HEK293 (cell line): Measurements from ENCODE around the gene SYCN.

Experiments
- ZFP3 ChIP-seq: fragments of 450-650 bp; formaldehyde crosslinking; IDR thresholded peaks from 2 replicates; pipeline ENCODE4 v1.5.1; 2016; ENCODE audit warnings: low read depth, missing biosample characterization, missing genetic modification characterization
- ZNF311 ChIP-seq: fragments of 450-650 bp; formaldehyde crosslinking; IDR thresholded peaks from 2 replicates; pipeline ENCODE4 v1.5.1; 2017; ENCODE audit warnings: missing biosample characterization, missing genetic modification characterization, borderline replicate concordance
- TF ChIP-seq, protein P1 (sequence below): fragments of 450-650 bp; formaldehyde crosslinking; IDR thresholded peaks from 2 replicates; pipeline ENCODE4 v1.5.1; 2016; ENCODE audit warnings: missing biosample characterization, missing genetic modification characterization

GRCh38 chr19:39170386-39171231, 33.5 kb downstream of the SYCN start:
- TF ChIP-seq, protein P1, sequence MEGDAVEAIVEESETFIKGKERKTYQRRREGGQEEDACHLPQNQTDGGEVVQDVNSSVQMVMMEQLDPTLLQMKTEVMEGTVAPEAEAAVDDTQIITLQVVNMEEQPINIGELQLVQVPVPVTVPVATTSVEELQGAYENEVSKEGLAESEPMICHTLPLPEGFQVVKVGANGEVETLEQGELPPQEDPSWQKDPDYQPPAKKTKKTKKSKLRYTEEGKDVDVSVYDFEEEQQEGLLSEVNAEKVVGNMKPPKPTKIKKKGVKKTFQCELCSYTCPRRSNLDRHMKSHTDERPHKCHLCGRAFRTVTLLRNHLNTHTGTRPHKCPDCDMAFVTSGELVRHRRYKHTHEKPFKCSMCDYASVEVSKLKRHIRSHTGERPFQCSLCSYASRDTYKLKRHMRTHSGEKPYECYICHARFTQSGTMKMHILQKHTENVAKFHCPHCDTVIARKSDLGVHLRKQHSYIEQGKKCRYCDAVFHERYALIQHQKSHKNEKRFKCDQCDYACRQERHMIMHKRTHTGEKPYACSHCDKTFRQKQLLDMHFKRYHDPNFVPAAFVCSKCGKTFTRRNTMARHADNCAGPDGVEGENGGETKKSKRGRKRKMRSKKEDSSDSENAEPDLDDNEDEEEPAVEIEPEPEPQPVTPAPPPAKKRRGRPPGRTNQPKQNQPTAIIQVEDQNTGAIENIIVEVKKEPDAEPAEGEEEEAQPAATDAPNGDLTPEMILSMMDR (tag by site-specific recombination), result no peak; the same call in 1 of the 2 replicates
- no peak for TF ChIP-seq ZNF311 (tag by site-specific recombination)
- no peak for TF ChIP-seq ZFP3 (tag by site-specific recombination)
